Tibial artery (tissue), 4 donors: Measurements from ENCODE around the gene ZMYM3.
A peak's percentile ranks its signal among the peaks of the same experiment; 100 is the strongest.

Experiments used
- DNase-seq, 2 donors: peaks; one replicate each; pipeline ENCODE4 v3.0.0-alpha.2; 2019
- H3K27ac ChIP-seq, 2 donors: fragments of 200-600 bp; sonication (generic) in 1 of 2; 1 replicate in 1 of 2; 2 replicates in 1 of 2; pipeline ENCODE4 v1.5.1; 2018 to 2019; ENCODE audit warnings: mild to moderate bottlenecking in 1 of 2
- H3K27me3 ChIP-seq, 2 donors: fragments of 200-600 bp; sonication (generic) in 1 of 2; one replicate each; pipeline versions ENCODE4 v1.5.1 to v1.6.0; 2016 to 2019
- H3K36me3 ChIP-seq, 3 donors: fragments of 200-600 bp; sonication (generic) in 2 of 3; one replicate each; pipeline ENCODE4 v1.5.1; 2016 to 2019; ENCODE audit warnings: mild to moderate bottlenecking in 2 of 3
- H3K4me1 ChIP-seq, 4 donors: fragments of 200-600 bp; sonication (generic) in 2 of 4; 1 replicate in 3 of 4; 2 replicates in 1 of 4; pipeline ENCODE4 v1.5.1; 2016 to 2019
- H3K4me3 ChIP-seq, 2 donors: fragments of 200-600 bp; sonication (generic) in 1 of 2; 1 replicate in 1 of 2; 2 replicates in 1 of 2; pipeline ENCODE4 v1.5.1; 2018 to 2019; ENCODE audit warnings: mild to moderate bottlenecking in 2 of 2
- H3K9me3 ChIP-seq, 3 donors: fragments of 200-600 bp; sonication (generic) in 1 of 3; one replicate each; pipeline ENCODE4 v1.5.1; 2016 to 2019
- intact Hi-C: fragments of 100-400 bp; cut with DNase I; formaldehyde crosslinking; loops from one replicate; pipeline ENCODE4 v1.15.0; 2023; ENCODE audit warnings: low total_unique reads
- TF ChIP-seq, protein P1 (sequence below), 2 experiments: fragments of 200-600 bp in 1 of 2; fragments of 450-650 bp in 1 of 2; IDR thresholded peaks; one replicate each; pipeline ENCODE4 v1.5.1; 2017 to 2019; ENCODE audit warnings: antibody characterized with exemption in 2 of 2, mild to moderate bottlenecking in 1 of 2, moderate library complexity in 1 of 2

The ZMYM3 gene

DNA sequence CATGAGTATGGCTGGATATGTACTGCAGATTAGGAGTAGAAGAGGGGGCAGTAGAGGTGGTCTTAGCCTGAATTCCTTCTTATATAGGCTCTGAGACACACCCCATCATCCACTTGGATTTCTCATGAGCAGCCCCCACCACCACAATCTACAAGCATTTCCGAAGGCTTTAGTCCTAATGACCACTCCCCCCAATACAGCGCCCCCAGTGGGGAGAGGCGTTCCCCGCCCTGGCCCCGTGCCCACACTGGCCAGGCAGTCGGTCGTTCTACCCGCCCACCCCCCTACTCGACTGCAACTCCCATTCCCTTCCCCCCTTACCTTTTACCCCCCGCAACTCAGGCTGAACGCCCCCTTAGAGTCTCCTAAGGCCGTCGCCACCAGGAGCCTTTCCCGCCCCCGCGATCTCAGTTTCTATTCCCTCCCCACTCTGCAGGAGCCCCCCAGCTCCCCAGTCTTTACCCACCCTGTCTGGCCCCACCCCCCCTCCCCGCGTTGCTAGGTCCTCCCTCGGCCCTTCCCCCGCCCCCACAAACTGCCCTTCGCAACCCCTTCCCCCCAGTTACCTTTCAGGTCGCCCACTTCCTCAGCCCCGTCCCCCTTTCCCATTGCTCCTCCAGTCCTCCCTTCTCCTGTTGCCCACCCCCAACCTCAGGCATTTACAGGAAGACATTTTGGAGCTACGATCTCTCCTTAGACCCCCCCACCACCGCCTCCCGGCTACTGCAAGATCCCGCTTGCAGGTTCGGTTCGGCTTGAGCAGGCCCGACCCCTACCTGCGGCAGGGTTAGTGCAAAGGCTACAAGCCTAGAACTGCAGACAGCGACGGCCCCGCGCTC is 468 bp downstream of the ZMYM3 start:
- DNase-seq, result no peak
- Histone ChIP-seq H3K27me3 (no peaks in the 10 kb centered on the region), H3K36me3 (peaks cover 5 to 20% (median 10%) of the 10 kb centered on the region in 3 donors), H3K9me3 (no peaks in the 10 kb centered on the region), H3K4me1 (peaks cover 0 to 17% (median 9%) of the 10 kb centered on the region in 4 donors), H3K4me3 (peak overlapping the region; percentile 70 to 77), H3K27ac (peak overlapping the region; percentile 91 to 92)
- TF ChIP-seq, protein P1, sequence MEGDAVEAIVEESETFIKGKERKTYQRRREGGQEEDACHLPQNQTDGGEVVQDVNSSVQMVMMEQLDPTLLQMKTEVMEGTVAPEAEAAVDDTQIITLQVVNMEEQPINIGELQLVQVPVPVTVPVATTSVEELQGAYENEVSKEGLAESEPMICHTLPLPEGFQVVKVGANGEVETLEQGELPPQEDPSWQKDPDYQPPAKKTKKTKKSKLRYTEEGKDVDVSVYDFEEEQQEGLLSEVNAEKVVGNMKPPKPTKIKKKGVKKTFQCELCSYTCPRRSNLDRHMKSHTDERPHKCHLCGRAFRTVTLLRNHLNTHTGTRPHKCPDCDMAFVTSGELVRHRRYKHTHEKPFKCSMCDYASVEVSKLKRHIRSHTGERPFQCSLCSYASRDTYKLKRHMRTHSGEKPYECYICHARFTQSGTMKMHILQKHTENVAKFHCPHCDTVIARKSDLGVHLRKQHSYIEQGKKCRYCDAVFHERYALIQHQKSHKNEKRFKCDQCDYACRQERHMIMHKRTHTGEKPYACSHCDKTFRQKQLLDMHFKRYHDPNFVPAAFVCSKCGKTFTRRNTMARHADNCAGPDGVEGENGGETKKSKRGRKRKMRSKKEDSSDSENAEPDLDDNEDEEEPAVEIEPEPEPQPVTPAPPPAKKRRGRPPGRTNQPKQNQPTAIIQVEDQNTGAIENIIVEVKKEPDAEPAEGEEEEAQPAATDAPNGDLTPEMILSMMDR (IDR thresholded peaks at IDR 0.05), result peak; percentile 33
- intact Hi-C loops, result loop anchor here (10.0 kb wide), 1 partner anchor 111 kb away; the partner anchor contains the start of gene TAF1

DNA sequence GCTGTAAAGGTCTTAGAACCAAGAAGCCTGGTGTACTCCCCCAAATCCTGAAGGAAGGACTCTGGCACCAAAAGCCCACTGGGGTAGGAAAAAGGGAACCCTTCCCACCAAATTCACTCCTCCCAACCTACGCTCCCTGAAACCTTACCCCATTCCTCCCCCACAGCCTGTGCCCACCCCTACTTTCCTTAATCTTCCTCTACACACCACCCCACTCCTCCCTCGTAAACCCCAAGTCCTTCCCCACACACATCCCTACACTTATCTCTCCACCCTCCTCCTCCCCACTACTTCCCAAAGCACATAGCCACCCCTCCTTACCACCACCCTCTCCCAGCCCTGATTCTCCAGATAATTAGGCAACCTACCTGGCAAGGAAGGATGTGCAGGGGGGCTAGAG is 1.7 kb downstream of the ZMYM3 start:
- intact Hi-C loops, result loop anchor here (10.0 kb wide), 1 partner anchor 113 kb away; the partner anchor contains the start of gene TAF1
- TF ChIP-seq, protein P1 (IDR thresholded peaks at IDR 0.05), result no peak
- no peak overlapping the region for H3K4me3 ChIP-seq

DNA sequence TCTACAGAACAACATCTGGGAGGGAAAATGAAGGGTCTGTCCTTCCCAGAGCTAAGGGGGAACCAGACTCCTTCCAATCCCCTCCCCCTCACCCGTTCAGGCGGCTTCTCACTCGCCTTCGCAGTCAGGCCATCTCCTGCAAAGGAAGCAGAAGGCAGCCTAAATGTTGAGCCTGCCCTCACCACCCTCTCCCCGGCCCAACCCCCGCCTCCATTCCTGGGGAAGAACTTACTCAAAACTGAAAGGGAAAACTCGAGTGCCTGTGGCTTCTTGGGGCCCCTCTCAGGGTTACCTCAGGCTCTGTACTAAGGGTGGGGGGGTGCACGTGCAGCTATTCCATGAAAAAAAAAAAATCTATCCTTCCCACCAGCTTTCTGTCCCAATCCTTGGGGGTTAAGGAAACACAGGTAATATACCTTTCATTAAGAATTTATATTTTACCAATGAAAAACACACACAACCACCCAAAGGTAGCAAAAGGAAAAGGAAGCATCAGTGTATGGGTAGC is 2.4 kb downstream of the ZMYM3 start:
- no peak for DNase-seq
- TF ChIP-seq, protein P1 (IDR thresholded peaks at IDR 0.05), result no peak
- peaks cover 5 to 39% (median 21%) of the 10 kb centered on the region in 3 donors for H3K36me3 ChIP-seq
- H3K4me3 ChIP-seq, result no peak overlapping the region
- H3K27ac ChIP-seq, result no peak overlapping the region
- peaks cover 0 to 17% (median 9%) of the 10 kb centered on the region in 4 donors for H3K4me1 ChIP-seq
- no peaks in the 10 kb centered on the region for H3K27me3 ChIP-seq
- no peaks in the 10 kb centered on the region for H3K9me3 ChIP-seq
- intact Hi-C loops, result loop anchor here (10.0 kb wide), 1 partner anchor 113 kb away; the partner anchor contains the start of gene TAF1

More for the DNA sequence above, 1.7 kb downstream of the ZMYM3 start:
- peak overlapping the region in 1 of 2 donors; percentile 92 for H3K27ac ChIP-seq
- H3K4me1 ChIP-seq, result peaks cover 0 to 17% (median 9%) of the 10 kb centered on the region in 4 donors
- no peaks in the 10 kb centered on the region for H3K27me3 ChIP-seq
- DNase-seq, result no peak
- H3K36me3 ChIP-seq, result peaks cover 5 to 32% (median 20%) of the 10 kb centered on the region in 3 donors
- no peaks in the 10 kb centered on the region for H3K9me3 ChIP-seq

DNA sequence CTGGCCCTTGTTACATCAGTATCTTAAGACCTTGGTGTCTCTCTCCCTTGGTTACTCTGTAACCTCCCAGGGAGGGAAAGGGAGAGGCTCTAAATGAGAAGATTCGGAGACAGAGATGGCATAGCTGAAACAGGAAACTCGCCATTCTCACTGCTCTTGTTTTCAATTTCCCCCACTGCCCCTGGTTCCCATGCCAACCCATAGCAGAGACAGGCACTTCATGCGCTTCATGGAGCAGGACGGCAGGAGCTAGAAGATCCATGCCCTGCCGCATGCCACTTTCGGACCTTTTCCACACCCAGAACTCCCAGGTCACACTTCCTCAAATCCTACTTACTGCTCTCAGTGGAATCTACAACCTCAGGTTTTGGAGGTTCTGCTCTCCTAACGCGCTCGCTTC is 3.1 kb downstream of the ZMYM3 start:
- TF ChIP-seq, protein P1 (IDR thresholded peaks at IDR 0.05), result no peak
- H3K27me3 ChIP-seq, result no peaks in the 10 kb centered on the region
- no peak for DNase-seq
- no peak overlapping the region for H3K4me3 ChIP-seq
- H3K9me3 ChIP-seq, result no peaks in the 10 kb centered on the region
- no peak overlapping the region for H3K27ac ChIP-seq
- peaks cover 0 to 17% (median 9%) of the 10 kb centered on the region in 4 donors for H3K4me1 ChIP-seq
- H3K36me3 ChIP-seq, result peaks cover 5 to 46% (median 28%) of the 10 kb centered on the region in 3 donors
- intact Hi-C loops, result loop anchor here (10.0 kb wide), 1 partner anchor 114 kb away; the partner anchor contains the start of gene TAF1

DNA sequence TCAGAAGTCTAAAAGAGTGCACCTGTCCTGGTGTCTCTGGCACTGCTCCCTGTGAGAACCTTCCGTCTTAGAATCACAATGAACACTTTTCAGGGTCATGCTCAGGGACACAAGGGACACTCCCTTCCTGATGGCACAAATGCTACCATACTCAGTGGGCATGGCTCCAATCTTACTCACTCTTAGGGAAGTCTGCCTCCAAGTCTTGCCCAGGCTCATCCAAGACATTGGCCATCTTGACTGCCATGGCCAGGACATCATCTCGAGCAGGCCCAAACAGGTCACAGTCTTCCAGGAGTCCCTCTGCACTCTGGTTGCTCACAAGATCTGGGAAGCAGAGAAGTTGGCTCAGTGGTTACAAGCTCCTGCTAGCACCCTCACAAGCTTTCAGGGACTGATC is 8.8 kb downstream of the ZMYM3 start:
- intact Hi-C loops, result no loop called here
- no peaks in the 10 kb centered on the region for H3K4me1 ChIP-seq
- H3K9me3 ChIP-seq, result no peaks in the 10 kb centered on the region
- H3K36me3 ChIP-seq, result peaks cover 9 to 98% (median 55%) of the 10 kb centered on the region in 3 donors
- H3K27me3 ChIP-seq, result no peaks in the 10 kb centered on the region
- H3K4me3 ChIP-seq, result no peak overlapping the region
- no peak for DNase-seq
- no peak overlapping the region for H3K27ac ChIP-seq
- TF ChIP-seq, protein P1 (IDR thresholded peaks at IDR 0.05), result no peak
